GM19351 (cell line): ENCODE data around the gene MZT2B.
"Not testable (repeated sequence)": the region's sequence is repeated elsewhere in the genome, so short reads cannot be mapped to it uniquely, and the experiment has no call there.

Source experiments
- ATAC-seq: cut with Tn5 transposase; IDR thresholded peaks from one replicate; pipeline ENCODE4 v1.9.1; 2021; ENCODE audit warnings: mild to moderate bottlenecking, moderate library complexity; ENCODE audit not compliant: unreplicated experiment

MZT2B gene, protein sequence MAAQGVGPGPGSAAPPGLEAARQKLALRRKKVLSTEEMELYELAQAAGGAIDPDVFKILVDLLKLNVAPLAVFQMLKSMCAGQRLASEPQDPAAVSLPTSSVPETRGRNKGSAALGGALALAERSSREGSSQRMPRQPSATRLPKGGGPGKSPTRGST

DNA sequence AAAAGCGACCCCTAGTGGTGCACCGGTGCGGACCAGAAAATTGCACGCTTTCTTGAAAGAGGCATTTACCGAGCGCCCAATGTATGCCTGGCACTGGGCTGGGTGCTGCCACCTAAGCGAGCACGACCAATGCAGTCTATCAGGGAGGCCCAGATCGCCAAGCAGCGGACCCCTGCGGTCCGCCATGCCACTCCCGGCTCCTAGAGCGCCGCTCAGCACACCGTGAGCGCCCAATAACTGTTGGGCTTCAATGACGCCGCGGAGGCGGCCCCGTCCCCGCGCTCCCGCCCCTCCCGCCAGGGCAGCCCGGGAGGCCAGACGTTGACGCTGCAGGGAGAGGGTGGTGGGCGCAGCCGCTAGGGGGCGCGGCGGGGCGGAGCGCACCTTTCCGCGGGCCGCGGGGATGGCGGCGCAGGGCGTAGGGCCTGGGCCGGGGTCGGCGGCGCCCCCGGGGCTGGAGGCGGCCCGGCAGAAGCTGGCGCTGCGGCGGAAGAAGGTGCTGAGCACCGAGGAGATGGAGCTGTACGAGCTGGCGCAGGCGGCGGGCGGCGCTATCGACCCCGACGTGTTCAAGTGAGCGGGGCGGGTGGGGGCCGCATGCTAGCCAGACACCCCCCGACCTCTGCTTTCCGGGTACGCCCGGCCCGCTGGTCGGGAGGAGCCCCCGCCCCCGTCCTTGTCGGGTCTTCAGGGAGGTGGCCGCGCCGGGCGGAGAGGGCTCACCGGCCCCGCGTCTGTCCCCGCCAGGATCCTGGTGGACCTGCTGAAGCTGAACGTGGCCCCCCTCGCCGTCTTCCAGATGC is at the start of gene MZT2B:
Gene MZT2B, plus strand, starts transcription at position 383 of the 803 bp plus-strand sequence. Its CDS starts 21 bp downstream, at position 404.
- peak; percentile 78 for ATAC-seq

DNA sequence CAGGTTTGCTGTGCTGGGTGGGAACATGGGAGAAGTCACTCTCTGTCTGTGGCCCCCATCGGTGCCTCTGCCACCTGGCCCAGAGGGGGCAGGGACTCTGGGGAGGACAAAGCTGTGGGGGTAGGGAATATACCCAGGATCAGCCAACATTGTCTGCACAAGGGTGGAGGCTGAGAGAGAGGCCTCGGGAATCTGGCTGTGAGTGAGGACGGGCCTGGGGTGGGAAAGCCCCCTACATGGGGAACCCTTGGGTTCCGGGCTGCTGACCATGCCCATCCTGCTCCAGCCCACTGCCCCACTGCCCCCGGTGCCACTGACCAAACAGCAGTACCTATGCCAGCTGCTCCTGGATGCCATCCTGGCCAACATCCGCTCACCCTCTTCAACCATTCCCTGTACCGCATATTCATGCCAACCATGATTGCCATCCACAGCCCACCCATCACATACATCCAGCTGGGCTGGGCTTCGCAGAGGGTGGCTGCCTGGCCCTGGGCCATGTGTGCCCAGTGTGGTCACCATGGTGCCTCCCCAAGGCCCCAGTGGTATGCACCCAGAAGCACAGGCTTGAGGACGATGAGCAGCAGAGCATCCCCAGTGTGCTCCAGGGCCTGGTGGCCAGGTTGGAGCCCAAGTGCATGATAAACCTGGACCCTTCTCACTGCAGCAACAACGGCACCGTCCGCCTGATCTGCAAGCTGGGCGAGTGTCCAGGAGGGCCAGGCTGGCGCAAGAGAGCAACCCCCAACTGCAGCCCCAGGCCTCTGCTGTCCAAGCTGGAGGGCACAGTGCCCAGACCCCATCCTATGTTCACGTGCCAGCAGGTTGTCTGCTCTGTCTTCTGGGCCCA is 46.1 kb upstream of the MZT2B start:
- ATAC-seq: no peak

DNA sequence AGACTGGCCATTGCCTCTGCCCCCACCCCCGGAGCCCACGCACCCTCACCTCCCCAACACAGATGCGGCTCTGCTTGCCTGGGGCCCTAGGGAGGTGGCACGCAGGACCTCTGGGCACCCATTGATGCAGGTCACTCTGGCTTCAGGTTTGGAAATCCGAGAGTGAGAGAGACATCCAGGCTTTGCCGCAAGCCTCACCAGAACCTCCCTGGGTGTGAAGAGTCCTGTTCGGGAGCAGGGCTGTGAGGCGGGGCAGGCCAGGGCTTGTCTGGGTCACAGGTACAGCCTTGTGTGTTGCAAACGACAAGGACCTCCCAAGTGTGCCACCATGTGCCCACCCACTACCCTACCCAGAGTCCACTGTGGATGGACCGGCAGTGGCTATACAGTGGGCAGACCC is 45.5 kb upstream of the MZT2B start:
- ATAC-seq: not testable (repeated sequence)

DNA sequence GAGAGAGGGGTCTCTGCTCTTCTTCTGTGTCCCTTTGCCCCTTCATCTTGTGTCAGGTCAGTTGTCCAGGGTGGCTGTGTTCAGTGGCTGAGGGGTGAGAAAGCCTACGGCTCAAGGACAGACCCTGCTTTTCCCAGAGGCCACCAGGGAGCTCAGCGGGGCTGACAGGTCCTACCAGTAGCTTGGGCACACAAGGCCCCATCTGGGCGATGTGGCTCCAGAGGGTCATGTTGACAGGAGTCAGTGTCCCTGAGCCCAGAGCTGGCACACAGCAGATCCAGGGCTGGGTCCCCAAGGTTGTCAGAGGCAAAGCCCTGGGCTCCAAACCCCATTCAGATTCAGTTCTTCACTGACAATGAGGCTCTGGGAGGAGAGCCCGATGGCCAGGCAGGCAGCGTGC is 44.9 kb upstream of the MZT2B start:
- ATAC-seq: not testable (repeated sequence)

DNA sequence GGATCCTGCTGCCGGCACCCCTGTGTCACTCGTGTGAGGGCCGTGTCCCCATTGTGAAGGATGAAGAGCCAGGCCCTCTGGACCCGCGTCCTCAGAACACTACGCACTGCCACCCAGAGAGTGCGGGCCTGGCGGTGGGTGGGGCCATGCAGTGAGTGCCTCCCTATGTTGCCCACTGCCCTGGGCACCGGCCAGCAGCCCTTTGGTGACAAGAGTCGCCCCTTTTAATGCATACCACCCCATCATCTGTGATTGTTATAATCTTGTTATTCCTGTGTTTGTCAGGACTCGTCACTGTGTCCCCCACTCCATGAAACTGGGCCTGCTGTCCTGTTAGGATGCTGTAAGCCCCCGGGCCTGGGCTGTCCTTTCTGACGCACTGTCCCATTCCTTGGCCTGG is 43.7 kb upstream of the MZT2B start:
- not testable (repeated sequence) for ATAC-seq

DNA sequence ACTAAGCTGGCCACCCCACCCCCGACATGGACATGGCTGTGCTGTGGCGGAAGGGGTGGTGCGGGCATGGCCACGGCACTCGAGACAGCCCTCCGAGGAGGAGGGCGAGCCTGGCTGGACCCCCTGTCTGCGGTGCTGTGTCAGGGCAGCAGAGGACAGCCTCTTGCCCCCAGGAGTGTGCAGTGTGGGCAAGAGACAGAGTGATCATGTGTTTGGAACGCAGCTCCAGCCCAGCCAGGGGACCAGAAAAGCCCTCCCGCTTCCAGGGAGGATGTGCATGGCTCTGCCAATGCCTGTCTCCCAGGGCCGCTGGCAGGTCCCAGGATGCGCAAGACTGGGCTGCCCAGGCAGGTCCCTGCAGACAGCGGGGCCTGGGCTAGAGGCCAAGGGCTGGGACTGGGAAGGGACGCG is 43.2 kb upstream of the MZT2B start:
- ATAC-seq: not testable (repeated sequence)

DNA sequence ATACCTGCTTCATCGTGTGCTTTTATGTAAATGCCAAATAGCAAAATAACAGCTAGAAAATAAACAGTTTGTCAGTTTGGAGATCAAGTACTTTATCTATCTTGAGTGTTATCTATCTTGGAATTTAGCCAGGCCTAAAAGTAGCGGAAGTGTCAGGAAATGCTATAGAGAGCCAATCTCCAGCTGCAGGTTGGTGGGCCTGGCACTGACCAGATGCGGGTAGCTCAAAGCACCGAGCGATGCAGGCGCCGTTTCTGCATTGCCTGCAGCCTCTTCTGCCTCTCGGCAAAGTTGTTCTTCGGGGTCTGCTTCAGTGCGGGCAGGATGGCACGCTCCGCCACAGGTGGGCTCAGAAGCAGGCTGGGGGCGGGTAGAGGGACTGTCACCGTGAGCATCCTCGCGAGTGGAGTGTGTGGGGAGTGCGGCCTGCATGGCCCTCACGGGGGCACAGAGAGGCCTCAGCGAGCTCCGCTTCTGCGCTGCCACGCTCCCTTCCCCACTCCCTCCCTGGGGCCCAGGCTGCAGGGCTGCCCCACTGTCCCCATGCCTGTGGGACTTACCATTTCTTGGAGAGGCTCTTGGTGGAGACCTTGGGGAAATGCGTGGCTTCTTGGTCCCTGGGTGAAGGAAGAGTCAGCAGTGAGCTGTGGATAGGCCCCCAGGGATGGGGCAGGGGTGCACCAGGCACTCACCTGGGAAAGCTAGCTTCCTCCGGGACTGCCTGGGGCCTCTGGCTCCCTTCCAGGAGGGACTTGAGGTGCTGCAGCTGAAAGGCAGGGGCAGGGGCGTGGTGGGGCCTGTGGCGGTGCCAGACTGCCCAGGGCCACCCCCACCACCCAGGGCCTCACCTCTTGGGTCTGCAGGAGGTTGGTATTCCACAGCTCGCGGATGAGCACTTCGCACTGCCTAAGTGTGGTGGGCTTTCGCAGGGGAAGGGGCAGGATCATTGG is 42.5 kb upstream of the MZT2B start:
- ATAC-seq: not testable (repeated sequence)

DNA sequence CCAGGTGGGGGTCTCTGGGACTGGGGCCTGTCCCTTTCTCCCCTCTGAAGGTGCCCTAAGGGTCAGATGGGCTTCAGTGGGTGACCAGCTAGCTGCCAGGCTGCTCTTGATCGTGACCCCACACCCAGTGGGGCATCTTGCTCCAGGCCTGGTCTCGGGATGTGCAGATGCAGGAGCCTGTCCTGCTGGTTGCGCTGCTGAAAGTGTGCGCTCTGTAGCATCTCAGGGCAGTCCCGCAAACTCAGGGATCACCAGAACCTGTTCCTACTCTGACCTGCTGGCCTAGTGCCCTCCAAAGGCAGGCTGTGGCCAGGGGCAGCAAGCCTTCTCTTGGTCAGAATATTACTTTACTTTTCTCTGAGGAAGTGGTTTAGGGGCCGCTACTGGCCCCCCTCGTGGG is 41.5 kb upstream of the MZT2B start:
- ATAC-seq: not testable (repeated sequence)

DNA sequence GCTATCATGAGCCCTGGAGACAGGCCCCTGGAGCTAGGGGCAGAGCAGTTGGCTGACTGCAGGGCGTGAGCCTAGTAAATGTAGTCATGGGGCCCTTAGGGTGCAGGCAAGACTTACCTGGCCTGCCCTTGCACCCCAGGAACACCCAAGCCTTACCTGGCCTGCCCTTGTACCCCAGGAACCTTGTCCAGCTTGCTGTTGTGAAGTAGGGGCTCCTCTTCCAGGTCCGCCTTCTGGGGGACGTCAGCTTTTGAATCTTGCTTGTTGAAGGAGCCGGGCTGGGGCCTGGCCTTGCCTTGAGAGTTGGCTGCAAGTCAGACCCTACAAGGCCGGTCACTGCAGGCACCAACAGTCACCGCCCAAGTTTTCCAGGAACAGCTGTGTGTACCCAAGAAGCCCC is 41.1 kb upstream of the MZT2B start:
- not testable (repeated sequence) for ATAC-seq

DNA sequence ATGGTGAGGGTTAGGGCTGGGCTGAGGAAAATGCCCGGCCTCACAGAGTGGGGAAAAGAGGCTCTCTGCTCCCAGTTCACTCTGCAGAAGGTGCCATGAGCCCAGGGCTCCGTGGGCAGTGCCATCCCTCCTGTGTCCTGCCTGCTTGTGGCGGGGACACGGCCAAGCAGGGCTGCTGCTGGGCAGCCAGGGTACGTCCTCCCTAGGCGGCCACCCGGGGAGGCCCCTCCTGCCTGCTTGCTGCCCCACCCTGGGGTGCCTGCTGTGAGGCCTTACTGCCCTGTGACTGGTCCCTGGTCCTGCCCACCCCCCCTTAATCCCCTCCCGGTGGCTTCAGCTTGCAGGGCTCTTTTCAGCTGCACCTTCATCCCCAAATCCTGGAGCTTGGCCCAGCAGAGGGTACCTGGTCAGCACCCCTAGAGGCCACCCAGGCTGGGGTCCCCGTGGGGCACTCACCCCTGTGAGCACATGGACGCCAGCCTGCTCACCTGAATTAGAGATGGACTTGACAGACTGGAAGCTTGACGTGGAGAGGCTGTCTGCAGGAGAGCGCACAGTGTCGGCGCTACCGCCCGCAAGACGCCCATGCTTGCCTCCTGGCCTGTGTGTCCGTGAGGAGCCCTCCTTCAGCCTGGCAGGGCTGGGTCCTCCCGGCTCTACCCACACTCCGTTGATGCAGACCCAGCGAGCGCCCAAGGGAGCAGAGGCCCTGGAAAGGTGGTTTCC is 40.3 kb upstream of the MZT2B start:
- not testable (repeated sequence) for ATAC-seq

DNA sequence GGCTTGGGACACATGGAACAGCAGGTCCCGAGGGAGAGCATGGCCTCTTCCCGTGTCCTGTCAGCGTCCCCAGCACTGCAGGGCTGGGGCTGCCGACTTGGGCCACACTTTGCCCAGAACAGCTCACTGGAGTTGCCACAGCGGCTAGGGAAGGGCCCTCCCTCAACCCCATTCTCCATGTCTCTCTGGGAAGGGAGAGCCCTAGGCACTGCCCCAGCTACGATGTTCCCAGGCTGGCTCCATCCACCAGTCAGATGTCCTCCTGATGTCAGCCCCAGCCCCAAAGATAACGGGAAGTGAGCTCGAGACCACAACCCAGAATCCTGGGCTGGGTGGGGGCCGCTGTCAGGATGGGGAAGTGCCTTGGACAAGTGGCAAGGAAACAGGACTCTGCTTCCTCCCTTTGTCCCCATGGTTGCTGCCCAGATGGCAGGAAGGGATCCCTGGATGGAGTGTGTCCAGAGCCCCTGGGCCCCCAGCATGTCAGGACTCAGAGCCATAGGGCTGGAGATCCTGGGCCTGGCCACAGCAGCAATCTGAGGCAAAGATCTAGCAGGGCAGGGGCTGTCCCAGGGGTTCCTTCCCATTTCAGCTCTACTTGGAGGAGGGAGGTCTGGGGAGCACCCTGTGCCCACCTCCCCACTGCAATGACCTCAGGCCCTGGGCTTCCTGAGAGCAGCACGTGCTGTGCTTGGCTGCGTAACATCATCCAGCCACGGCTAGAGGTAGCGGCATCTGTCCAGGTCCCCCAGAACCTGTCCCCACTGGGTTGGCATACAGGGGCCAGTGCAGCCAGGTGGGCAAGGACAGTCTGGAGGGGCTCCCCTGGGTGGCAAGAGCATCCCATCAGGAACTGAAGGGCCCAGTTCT is 39.4 kb upstream of the MZT2B start:
- ATAC-seq: peak; percentile 4

DNA sequence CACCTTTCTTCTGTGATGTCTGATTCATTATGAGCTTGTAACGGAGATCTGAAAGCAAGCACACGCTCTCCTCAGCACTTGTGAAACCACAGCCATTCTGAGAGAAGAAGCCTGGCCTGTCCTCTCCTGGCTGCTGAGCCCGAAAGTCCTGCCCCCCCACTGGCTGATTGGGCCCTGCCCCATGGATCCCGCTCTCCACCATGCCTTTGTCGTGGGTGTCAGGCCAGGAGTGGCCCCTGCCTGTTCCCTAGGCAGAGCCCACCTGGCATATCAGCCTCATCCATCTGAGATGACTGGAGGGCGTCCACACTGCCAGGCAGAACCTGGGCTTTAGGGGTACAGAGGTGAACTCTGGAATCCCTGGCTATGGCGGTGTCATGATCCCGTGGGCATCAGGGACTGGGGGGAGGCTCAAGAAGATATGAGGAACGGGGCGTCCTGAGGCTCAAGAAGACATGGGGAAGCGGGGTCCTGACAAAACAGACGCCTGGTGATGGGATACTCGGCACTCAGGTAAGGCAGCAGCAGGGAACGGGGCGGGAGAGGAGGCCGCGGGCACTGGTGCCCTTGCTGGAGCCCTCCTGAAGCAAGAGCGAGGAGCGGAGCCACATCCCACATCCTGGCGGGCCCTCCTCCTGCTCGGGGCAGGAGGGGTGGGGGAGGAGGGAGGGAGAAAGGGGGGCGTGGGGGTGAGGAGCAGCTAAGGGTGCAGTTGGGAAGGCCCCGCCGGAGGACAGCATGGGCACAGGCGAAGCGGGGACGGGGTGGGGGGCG is 38.6 kb upstream of the MZT2B start:
- peak; percentile 40 for ATAC-seq

DNA sequence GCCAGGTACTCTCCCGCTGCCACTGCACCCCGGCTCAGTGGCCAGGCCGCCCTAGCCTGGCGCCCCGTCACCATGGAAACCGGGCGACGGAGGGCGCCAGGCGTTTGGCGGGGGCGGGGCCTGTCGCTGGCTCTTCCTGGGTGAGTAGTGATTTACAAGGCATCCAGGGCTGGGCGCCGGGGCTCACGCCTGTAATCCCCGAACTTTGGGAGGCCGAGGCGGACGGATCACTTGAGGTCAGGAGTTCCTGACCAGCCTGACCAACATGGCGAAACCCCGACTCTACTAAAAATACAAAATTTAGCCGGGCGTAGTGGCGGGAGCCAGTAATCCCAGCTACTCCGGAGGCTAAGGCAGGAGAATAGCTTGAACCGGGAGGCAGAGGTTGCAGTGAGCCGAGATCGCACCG is 37.1 kb upstream of the MZT2B start, which contains the start of gene CCDC74B:
Gene CCDC74B, minus strand, starts transcription at position 107 of the 409 bp plus-strand sequence. CDS start 116 bp downstream, outside the sequence.
- peak; percentile 86 for ATAC-seq

DNA sequence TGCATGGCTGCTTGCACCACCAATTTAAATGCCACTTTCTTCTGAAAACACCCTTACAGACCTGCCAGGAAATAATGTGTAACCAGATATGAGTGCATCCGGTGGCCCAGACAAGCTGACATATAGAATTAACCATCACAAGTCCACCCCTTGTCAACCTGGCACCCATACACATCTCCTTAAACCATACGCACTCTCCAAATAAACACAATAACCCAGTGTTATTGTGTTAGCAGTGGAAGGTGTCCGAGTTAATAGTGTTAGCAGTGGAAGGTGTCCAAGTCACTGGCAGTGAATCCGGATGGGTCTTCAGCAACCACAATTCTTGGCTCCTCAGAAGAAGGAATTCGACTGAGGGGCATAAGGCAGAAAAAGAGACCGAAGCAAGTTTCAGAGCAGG is 33.5 kb upstream of the MZT2B start:
- ATAC-seq: not testable (repeated sequence)

DNA sequence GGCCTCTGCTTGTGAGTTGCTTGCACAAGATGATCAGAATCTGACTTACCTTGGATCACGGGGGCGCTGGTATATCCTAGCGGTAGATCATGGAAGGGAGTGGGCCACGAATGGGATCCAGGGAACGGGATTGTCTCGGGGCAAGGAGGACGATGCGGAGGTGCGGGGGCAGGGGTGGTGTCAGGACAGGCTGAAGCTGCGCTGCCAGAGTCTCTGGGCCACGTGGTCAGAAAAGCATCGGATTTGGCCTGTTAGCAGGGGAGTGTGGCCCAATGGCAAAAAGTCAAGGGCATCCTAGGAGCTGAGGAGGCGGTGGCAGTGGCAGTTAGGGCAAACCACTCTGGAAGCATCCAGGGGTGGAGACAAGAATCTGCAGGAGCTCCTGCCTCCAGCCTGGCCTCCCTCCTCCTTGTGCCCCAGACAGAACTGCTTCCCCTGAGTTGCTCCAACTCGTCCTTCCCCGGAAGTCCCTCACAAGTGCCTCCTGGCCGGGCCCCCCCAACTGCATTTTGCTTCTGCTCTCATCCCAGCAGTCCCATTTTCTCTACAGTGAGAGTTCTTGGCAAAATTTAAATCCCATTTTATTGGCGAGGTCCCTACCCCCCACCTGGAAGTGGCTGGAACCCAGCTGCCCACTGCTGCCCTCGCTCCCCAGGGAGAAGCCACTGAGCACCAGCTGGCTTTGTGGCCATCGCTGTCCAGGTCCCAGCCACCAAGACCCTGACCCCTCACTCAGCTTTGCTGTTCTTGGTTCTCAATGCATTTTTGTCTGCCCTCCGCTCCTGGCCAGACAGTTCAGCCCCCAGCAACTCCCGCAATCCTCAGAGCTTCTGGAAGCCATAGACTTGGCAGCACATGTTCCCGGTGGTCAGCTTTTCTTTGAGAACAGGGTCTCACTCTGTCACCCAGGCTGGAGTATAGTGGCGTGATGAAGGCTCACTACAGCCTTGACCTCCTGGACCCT is 31.6 kb upstream of the MZT2B start:
- ATAC-seq: no peak

DNA sequence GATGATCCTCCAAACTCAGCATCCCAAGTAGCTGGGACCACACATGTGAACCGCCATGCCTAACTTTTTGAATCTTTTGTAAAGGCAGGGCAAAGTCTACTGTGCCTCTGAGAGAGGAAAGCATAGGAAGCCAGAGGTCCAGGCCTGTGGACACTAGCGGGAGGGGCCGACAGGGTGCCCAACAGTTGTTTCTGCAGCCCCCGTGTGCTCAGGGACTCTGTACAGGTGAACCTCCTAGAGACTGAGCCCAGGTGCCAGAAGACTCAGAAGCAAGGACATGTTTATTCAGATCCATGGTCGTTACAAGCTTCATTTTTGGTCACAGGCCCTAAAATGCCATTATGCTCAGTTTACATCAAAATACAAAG is 30.9 kb upstream of the MZT2B start:
- ATAC-seq: not testable (repeated sequence)
